ENCODE results near the gene TMEM240. TPM values are rescaled to one million over a fixed set of nuclear protein-coding genes. Genes with fewer than 3 reads are reported as not detected.
"Not testable (repeated sequence)": the region's sequence is repeated elsewhere in the genome, so short reads cannot be mapped to it uniquely, and the experiment has no call there.

The TMEM240 gene
- total RNA-seq, 1 donor from 2014 or later = 7.0 TPM

GRCh38 chr1:1523651-1524050, 16.8 kb downstream of the TMEM240 start:
- DNase-seq (ENCODE audit: low read depth); FAIRE-seq; H3K36me3 Mint-ChIP-seq (ENCODE audit: low read depth, unreplicated experiment): not testable (repeated sequence)

DNA sequence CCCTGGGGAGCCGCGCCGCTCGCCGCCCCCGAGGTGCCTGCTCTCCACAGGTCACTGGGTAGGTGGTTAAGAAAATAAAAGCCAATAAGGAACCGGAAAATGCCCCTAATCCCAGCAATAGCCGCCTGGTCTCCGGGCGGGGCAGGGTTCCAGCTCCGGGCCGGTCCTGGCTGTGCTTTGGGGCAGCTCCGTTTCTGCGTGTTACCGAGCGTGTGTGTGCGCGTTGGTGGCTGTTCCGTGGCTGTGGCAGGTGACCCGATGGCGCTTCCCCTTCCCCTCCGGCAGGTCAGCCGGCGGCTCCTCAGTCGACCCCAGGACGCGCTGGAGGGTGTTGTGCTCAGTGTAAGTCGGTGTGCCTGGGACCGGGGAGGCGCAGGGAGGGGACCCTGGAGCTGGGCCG, 17.2 kb downstream of the TMEM240 start:
- H3K4me2 ChIP-seq (ENCODE audit: low read length); FAIRE-seq; H3K27me3 Mint-ChIP-seq (ENCODE audit: low read depth, unreplicated experiment); H3K79me2 ChIP-seq (ENCODE audit: insufficient read depth, low read length); H3K9me3 ChIP-seq (ENCODE audit: insufficient read depth, low read depth, low read length); H3K36me3 ChIP-seq (ENCODE audit: insufficient read depth, low read length); H3K4me1 ChIP-seq (ENCODE audit: insufficient read depth, low read length); H3K27ac ChIP-seq (ENCODE audit: low read depth, low read length); H2AFZ ChIP-seq (ENCODE audit: low read depth, low read length); H3K4me3 Mint-ChIP-seq (ENCODE audit: unreplicated experiment); H3K4me3 ChIP-seq (ENCODE audit: insufficient read depth, low read depth, low read length); H3K27ac Mint-ChIP-seq (ENCODE audit: unreplicated experiment); H3K4me1 Mint-ChIP-seq (ENCODE audit: low read depth, unreplicated experiment); H3K36me3 Mint-ChIP-seq (ENCODE audit: low read depth, unreplicated experiment); H3K27me3 ChIP-seq (ENCODE audit: insufficient read depth, low read length); H4K20me1 ChIP-seq (ENCODE audit: insufficient read depth, low read length); DNase-seq (ENCODE audit: low read depth); H3K9me3 Mint-ChIP-seq (ENCODE audit: unreplicated experiment); H3K9ac ChIP-seq (ENCODE audit: low read length): not testable (repeated sequence)

More at GRCh38 chr1:1523651-1524050, 16.8 kb downstream of the TMEM240 start:
- H3K27me3 ChIP-seq (ENCODE audit: insufficient read depth, low read length); H4K20me1 ChIP-seq (ENCODE audit: insufficient read depth, low read length); H3K4me3 ChIP-seq (ENCODE audit: insufficient read depth, low read depth, low read length); H3K4me2 ChIP-seq (ENCODE audit: low read length); H2AFZ ChIP-seq (ENCODE audit: low read depth, low read length); H3K4me1 Mint-ChIP-seq (ENCODE audit: low read depth, unreplicated experiment); H3K27ac Mint-ChIP-seq (ENCODE audit: unreplicated experiment); H3K9me3 Mint-ChIP-seq (ENCODE audit: unreplicated experiment); H3K9ac ChIP-seq (ENCODE audit: low read length); H3K27me3 Mint-ChIP-seq (ENCODE audit: low read depth, unreplicated experiment); H3K79me2 ChIP-seq (ENCODE audit: insufficient read depth, low read length); H3K4me1 ChIP-seq (ENCODE audit: insufficient read depth, low read length); H3K9me3 ChIP-seq (ENCODE audit: insufficient read depth, low read depth, low read length); H3K27ac ChIP-seq (ENCODE audit: low read depth, low read length); H3K36me3 ChIP-seq (ENCODE audit: insufficient read depth, low read length); H3K4me3 Mint-ChIP-seq (ENCODE audit: unreplicated experiment): not testable (repeated sequence)

- H3K4me3 ChIP-seq (ENCODE audit: insufficient read depth, low read depth, low read length); H3K36me3 Mint-ChIP-seq (ENCODE audit: low read depth, unreplicated experiment); H3K9me3 Mint-ChIP-seq (ENCODE audit: unreplicated experiment); H3K79me2 ChIP-seq (ENCODE audit: insufficient read depth, low read length); H3K4me3 Mint-ChIP-seq (ENCODE audit: unreplicated experiment); H3K27me3 ChIP-seq (ENCODE audit: insufficient read depth, low read length); H3K27me3 Mint-ChIP-seq (ENCODE audit: low read depth, unreplicated experiment); H3K4me1 Mint-ChIP-seq (ENCODE audit: low read depth, unreplicated experiment); DNase-seq (ENCODE audit: low read depth); H3K9ac ChIP-seq (ENCODE audit: low read length); FAIRE-seq; H3K27ac Mint-ChIP-seq (ENCODE audit: unreplicated experiment); H3K9me3 ChIP-seq (ENCODE audit: insufficient read depth, low read depth, low read length); H2AFZ ChIP-seq (ENCODE audit: low read depth, low read length); H3K4me1 ChIP-seq (ENCODE audit: insufficient read depth, low read length); H3K27ac ChIP-seq (ENCODE audit: low read depth, low read length); H3K36me3 ChIP-seq (ENCODE audit: insufficient read depth, low read length); H3K4me2 ChIP-seq (ENCODE audit: low read length); H4K20me1 ChIP-seq (ENCODE audit: insufficient read depth, low read length): not testable (repeated sequence)
Measured at GRCh38 chr1:1522536-1522935, 17.9 kb downstream of the TMEM240 start.

DNA sequence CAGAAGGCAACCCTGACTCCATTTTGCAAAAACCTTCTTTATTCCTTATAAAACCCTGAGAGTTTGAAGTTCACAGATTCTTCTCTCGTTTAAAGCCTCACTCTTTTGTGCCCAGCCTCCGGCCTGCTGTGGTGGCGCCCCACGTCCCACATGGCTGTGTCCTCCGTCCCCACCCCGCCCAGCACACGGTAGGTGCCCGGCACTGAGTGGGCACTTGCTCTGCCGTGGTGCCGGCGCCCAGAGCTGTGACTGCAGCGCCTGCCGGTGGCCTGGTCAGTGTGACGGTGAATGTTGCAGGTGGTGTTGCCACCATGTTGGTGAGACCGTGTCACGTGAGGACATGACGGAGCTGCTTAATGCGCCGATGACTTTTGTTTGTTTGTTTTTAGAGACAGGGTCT, 19.1 kb downstream of the TMEM240 start:
- DNase-seq (ENCODE audit: low read depth) (no peak), FAIRE-seq (no peak)
- Histone ChIP-seq H2AFZ (ENCODE audit: low read depth, low read length) (no peak overlapping the region), H3K4me3 (ENCODE audit: insufficient read depth, low read depth, low read length) (no peak overlapping the region), H3K79me2 (ENCODE audit: insufficient read depth, low read length) (peaks cover 6% of the 10 kb centered on the region), H4K20me1 (ENCODE audit: insufficient read depth, low read length) (peaks cover 4% of the 10 kb centered on the region), H3K27me3 (ENCODE audit: insufficient read depth, low read length) (no peaks in the 10 kb centered on the region), H3K4me2 (ENCODE audit: low read length) (no peak overlapping the region), H3K9ac (ENCODE audit: low read length) (no peak overlapping the region), H3K9me3 (ENCODE audit: insufficient read depth, low read depth, low read length) (no peaks in the 10 kb centered on the region), H3K27ac (ENCODE audit: low read depth, low read length) (no peak overlapping the region), H3K36me3 (ENCODE audit: insufficient read depth, low read length) (peaks cover 2% of the 10 kb centered on the region), H3K4me1 (ENCODE audit: insufficient read depth, low read length) (no peaks in the 10 kb centered on the region)
- no peak overlapping the region for H3K27ac Mint-ChIP-seq (ENCODE audit: unreplicated experiment)
- TF ChIP-seq, protein P1, sequence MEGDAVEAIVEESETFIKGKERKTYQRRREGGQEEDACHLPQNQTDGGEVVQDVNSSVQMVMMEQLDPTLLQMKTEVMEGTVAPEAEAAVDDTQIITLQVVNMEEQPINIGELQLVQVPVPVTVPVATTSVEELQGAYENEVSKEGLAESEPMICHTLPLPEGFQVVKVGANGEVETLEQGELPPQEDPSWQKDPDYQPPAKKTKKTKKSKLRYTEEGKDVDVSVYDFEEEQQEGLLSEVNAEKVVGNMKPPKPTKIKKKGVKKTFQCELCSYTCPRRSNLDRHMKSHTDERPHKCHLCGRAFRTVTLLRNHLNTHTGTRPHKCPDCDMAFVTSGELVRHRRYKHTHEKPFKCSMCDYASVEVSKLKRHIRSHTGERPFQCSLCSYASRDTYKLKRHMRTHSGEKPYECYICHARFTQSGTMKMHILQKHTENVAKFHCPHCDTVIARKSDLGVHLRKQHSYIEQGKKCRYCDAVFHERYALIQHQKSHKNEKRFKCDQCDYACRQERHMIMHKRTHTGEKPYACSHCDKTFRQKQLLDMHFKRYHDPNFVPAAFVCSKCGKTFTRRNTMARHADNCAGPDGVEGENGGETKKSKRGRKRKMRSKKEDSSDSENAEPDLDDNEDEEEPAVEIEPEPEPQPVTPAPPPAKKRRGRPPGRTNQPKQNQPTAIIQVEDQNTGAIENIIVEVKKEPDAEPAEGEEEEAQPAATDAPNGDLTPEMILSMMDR (IDR thresholded peaks at IDR 0.05; ENCODE audit: insufficient read depth, low read depth, low read length) = no peak
- TF ChIP-seq EZH2 (IDR thresholded peaks at IDR 0.05; ENCODE audit: insufficient read depth, low read length) = no peak
- no peaks in the 10 kb centered on the region for H3K27me3 Mint-ChIP-seq (ENCODE audit: low read depth, unreplicated experiment)
- H3K36me3 Mint-ChIP-seq (ENCODE audit: low read depth, unreplicated experiment) = peaks cover 4% of the 10 kb centered on the region
- no peaks in the 10 kb centered on the region for H3K9me3 Mint-ChIP-seq (ENCODE audit: unreplicated experiment)
- no peak overlapping the region for H3K4me3 Mint-ChIP-seq (ENCODE audit: unreplicated experiment)
- no peaks in the 10 kb centered on the region for H3K4me1 Mint-ChIP-seq (ENCODE audit: low read depth, unreplicated experiment)

GRCh38 chr1:1519805-1520505, 20.5 kb downstream of the TMEM240 start:
- H3K4me1 Mint-ChIP-seq (ENCODE audit: low read depth, unreplicated experiment); H3K27ac Mint-ChIP-seq (ENCODE audit: unreplicated experiment); DNase-seq (ENCODE audit: low read depth); H3K9ac ChIP-seq (ENCODE audit: low read length); H3K27ac ChIP-seq (ENCODE audit: low read depth, low read length); H3K36me3 ChIP-seq (ENCODE audit: insufficient read depth, low read length); H3K4me1 ChIP-seq (ENCODE audit: insufficient read depth, low read length); H3K9me3 ChIP-seq (ENCODE audit: insufficient read depth, low read depth, low read length); H2AFZ ChIP-seq (ENCODE audit: low read depth, low read length); H3K9me3 Mint-ChIP-seq (ENCODE audit: unreplicated experiment); H3K4me3 Mint-ChIP-seq (ENCODE audit: unreplicated experiment); H3K4me2 ChIP-seq (ENCODE audit: low read length); H3K27me3 Mint-ChIP-seq (ENCODE audit: low read depth, unreplicated experiment); FAIRE-seq; H3K27me3 ChIP-seq (ENCODE audit: insufficient read depth, low read length); H3K36me3 Mint-ChIP-seq (ENCODE audit: low read depth, unreplicated experiment); H3K4me3 ChIP-seq (ENCODE audit: insufficient read depth, low read depth, low read length): not testable (repeated sequence)
- Histone ChIP-seq H3K79me2 (ENCODE audit: insufficient read depth, low read length) (peaks cover 15% of the 10 kb centered on the region), H4K20me1 (ENCODE audit: insufficient read depth, low read length) (peaks cover 11% of the 10 kb centered on the region)

All from astrocyte (in vitro differentiated cells and primary cell).